ENCODE results near the gene NUP50.

The NUP50 gene

GRCh38 chr22:45233827-45234226 lies 70.1 kb downstream of the NUP50 start:
- no peak for DNase-seq

GRCh38 chr22:45235101-45235777 lies 71.5 kb downstream of the NUP50 start:
- DNase-seq: no peak

- no peak for DNase-seq
Measured at GRCh38 chr22:45235851-45236342, 72.2 kb downstream of the NUP50 start.

- DNase-seq: no peak
Measured at GRCh38 chr22:45237065-45237990, 73.6 kb downstream of the NUP50 start.

Measured in activated naive CD4-positive, alpha-beta T cell treated with Interleukin-2 at 50 U/mL for 16 hours (primary cell).